HEK293 (cell line): ENCODE results near the gene POLE3.

Source experiments
- CTCF ChIA-PET: fragments of 350-600 bp; formaldehyde crosslinking; extraction: SDS; loops from one replicate; lab custom pipeline; 2021; ENCODE audit warnings: antibody characterized with exemption; lab: Yijun Ruan, JAX
- POLR2A ChIA-PET: fragments of 300-600 bp; formaldehyde crosslinking; extraction: SDS; loops from one replicate; lab custom pipeline; 2020; ENCODE audit warnings: antibody characterized with exemption, inconsistent platforms; lab: Yijun Ruan, JAX
- H3K27ac ChIP-seq: fragments of 200-500 bp; sonication (Bioruptor generic); 2 replicates; pipeline ENCODE4 v1.5.1; 2014; ENCODE audit warnings: low read depth, low read length, control low read depth, inconsistent platforms; ENCODE audit errors: extremely low read depth
- H3K36me3 ChIP-seq, 2 experiments: fragments of 200-500 bp in 1 of 2; sonication (Bioruptor generic) in 1 of 2; 1 replicate in 1 of 2; 2 replicates in 1 of 2; pipeline ENCODE4 v1.5.1; 2014 to 2017; ENCODE audit warnings: inconsistent platforms in 2 of 2, low read length in 2 of 2; ENCODE audit not compliant: control insufficient read depth in 2 of 2, insufficient read depth in 1 of 2
- H3K4me1 ChIP-seq: fragments of 200-500 bp; sonication (Bioruptor generic); 2 replicates; pipeline ENCODE4 v1.5.1; 2014; ENCODE audit warnings: mild to moderate bottlenecking, low read length, inconsistent platforms; ENCODE audit not compliant: control insufficient read depth, insufficient read depth
- H3K4me3 ChIP-seq: 2 replicates; pipeline ENCODE4 v1.5.1; 2011; ENCODE audit warnings: low read depth, mild to moderate bottlenecking, control low read depth, low read length, moderate library complexity
- H3K9me3 ChIP-seq: fragments of 200-500 bp; sonication (Bioruptor generic); 2 replicates; pipeline ENCODE4 v1.5.1; 2014; ENCODE audit warnings: low read depth, low read length, inconsistent platforms; ENCODE audit not compliant: control insufficient read depth, insufficient read depth
- KLF16 ChIP-seq: fragments of 450-650 bp; formaldehyde crosslinking; IDR thresholded peaks from 2 replicates; pipeline ENCODE4 v1.5.1; 2017; ENCODE audit warnings: missing biosample characterization, missing genetic modification characterization
- KLF17 ChIP-seq: fragments of 450-650 bp; formaldehyde crosslinking; IDR thresholded peaks from 2 replicates; pipeline ENCODE4 v1.5.1; 2016; ENCODE audit warnings: missing biosample characterization, missing genetic modification characterization
- OVOL3 ChIP-seq: fragments of 450-650 bp; formaldehyde crosslinking; IDR thresholded peaks from 2 replicates; pipeline ENCODE4 v1.5.1; 2016; ENCODE audit warnings: missing biosample characterization, missing genetic modification characterization
- PRDM4 ChIP-seq: fragments of 450-650 bp; formaldehyde crosslinking; IDR thresholded peaks from 2 replicates; pipeline ENCODE4 v1.5.1; 2017; ENCODE audit warnings: missing biosample characterization, missing genetic modification characterization
- RBAK ChIP-seq: fragments of 450-650 bp; formaldehyde crosslinking; IDR thresholded peaks from 2 replicates; pipeline ENCODE4 v1.5.1; 2016; ENCODE audit warnings: missing biosample characterization, missing genetic modification characterization
- SP2 ChIP-seq: fragments of 450-650 bp; formaldehyde crosslinking; IDR thresholded peaks from 2 replicates; pipeline ENCODE4 v1.5.1; 2016; ENCODE audit warnings: missing biosample characterization, missing genetic modification characterization
- YY1 ChIP-seq: fragments of 450-650 bp; formaldehyde crosslinking; IDR thresholded peaks from 2 replicates; pipeline ENCODE4 v1.5.1; 2018; ENCODE audit warnings: missing biosample characterization, missing genetic modification characterization
- ZNF10 ChIP-seq: fragments of 450-650 bp; formaldehyde crosslinking; IDR thresholded peaks from 2 replicates; pipeline ENCODE4 v1.5.1; 2017; ENCODE audit warnings: missing biosample characterization, missing genetic modification characterization
- ZNF114 ChIP-seq: fragments of 450-650 bp; formaldehyde crosslinking; IDR thresholded peaks from 2 replicates; pipeline ENCODE4 v1.5.0; 2017; ENCODE audit warnings: missing biosample characterization, missing genetic modification characterization
- ZNF157 ChIP-seq: fragments of 450-650 bp; formaldehyde crosslinking; IDR thresholded peaks from 2 replicates; pipeline ENCODE4 v1.5.1; 2016; ENCODE audit warnings: missing biosample characterization, missing genetic modification characterization
- ZNF169 ChIP-seq: fragments of 450-650 bp; formaldehyde crosslinking; IDR thresholded peaks from 2 replicates; pipeline ENCODE4 v1.5.1; 2016; ENCODE audit warnings: missing biosample characterization, missing genetic modification characterization
- ZNF174 ChIP-seq: fragments of 450-650 bp; formaldehyde crosslinking; IDR thresholded peaks from 2 replicates; pipeline ENCODE4 v1.5.0; 2017; ENCODE audit warnings: missing biosample characterization, mild to moderate bottlenecking, missing genetic modification characterization
- ZNF221 ChIP-seq: fragments of 450-650 bp; formaldehyde crosslinking; IDR thresholded peaks from 2 replicates; pipeline ENCODE4 v1.5.1; 2017; ENCODE audit warnings: missing biosample characterization, missing genetic modification characterization, borderline replicate concordance
- ZNF24 ChIP-seq: fragments of 450-650 bp; formaldehyde crosslinking; IDR thresholded peaks from 2 replicates; pipeline ENCODE4 v1.5.1; 2016; ENCODE audit warnings: missing biosample characterization, missing genetic modification characterization
- ZNF280C ChIP-seq: fragments of 450-650 bp; formaldehyde crosslinking; IDR thresholded peaks from 2 replicates; pipeline ENCODE4 v1.5.1; 2016; ENCODE audit warnings: missing biosample characterization, missing genetic modification characterization
- ZNF302 ChIP-seq: fragments of 450-650 bp; formaldehyde crosslinking; IDR thresholded peaks from 2 replicates; pipeline ENCODE4 v1.5.1; 2016; ENCODE audit warnings: missing biosample characterization, missing genetic modification characterization, low read depth
- ZNF341 ChIP-seq: fragments of 450-650 bp; formaldehyde crosslinking; IDR thresholded peaks from 2 replicates; pipeline ENCODE4; 2016; ENCODE audit warnings: low read depth, missing biosample characterization, missing genetic modification characterization
- ZNF394 ChIP-seq: fragments of 450-650 bp; formaldehyde crosslinking; IDR thresholded peaks from 2 replicates; pipeline ENCODE4 v1.5.1; 2016; ENCODE audit warnings: missing biosample characterization, missing genetic modification characterization, mild to moderate bottlenecking, moderate library complexity, borderline replicate concordance
- ZNF433 ChIP-seq: fragments of 450-650 bp; formaldehyde crosslinking; IDR thresholded peaks from 2 replicates; pipeline ENCODE4 v1.5.1; 2016; ENCODE audit warnings: missing biosample characterization, missing genetic modification characterization, low read depth
- ZNF473 ChIP-seq: fragments of 450-650 bp; formaldehyde crosslinking; IDR thresholded peaks from 2 replicates; pipeline ENCODE4 v1.5.1; 2017; ENCODE audit warnings: missing biosample characterization, missing genetic modification characterization
- ZNF514 ChIP-seq: fragments of 450-650 bp; formaldehyde crosslinking; IDR thresholded peaks from 2 replicates; pipeline ENCODE4 v1.5.1; 2016; ENCODE audit warnings: missing biosample characterization, missing genetic modification characterization
- ZNF571 ChIP-seq: fragments of 450-650 bp; formaldehyde crosslinking; IDR thresholded peaks from 2 replicates; pipeline ENCODE4 v1.5.0; 2017; ENCODE audit warnings: missing biosample characterization, missing genetic modification characterization
- ZNF677 ChIP-seq: fragments of 450-650 bp; IDR thresholded peaks from 2 replicates; pipeline ENCODE4 v1.5.0; 2018; ENCODE audit warnings: missing biosample characterization, mild to moderate bottlenecking, missing genetic modification characterization, moderate library complexity
- ZNF777 ChIP-seq: fragments of 450-650 bp; formaldehyde crosslinking; IDR thresholded peaks from 2 replicates; pipeline ENCODE4 v1.5.1; 2017; ENCODE audit warnings: missing biosample characterization, missing genetic modification characterization, borderline replicate concordance
- ZNF792 ChIP-seq: fragments of 450-650 bp; formaldehyde crosslinking; IDR thresholded peaks from 2 replicates; pipeline ENCODE4 v1.5.1; 2016; ENCODE audit warnings: missing biosample characterization, missing genetic modification characterization
- ZSCAN18 ChIP-seq: fragments of 450-650 bp; formaldehyde crosslinking; IDR thresholded peaks from 2 replicates; pipeline ENCODE4 v1.5.1; 2016; ENCODE audit warnings: missing biosample characterization, missing genetic modification characterization

POLE3 gene

GRCh38 chr9:113426701-113427100, 16.2 kb upstream of the POLE3 start:
- H3K36me3 ChIP-seq = no peaks in the 10 kb centered on the region
- ChIA-PET CTCF (interaction anchor here (0.6 to 2.0 kb wide), 3 partner anchors 152 to 231 kb away, joined by 3 to 7 read pairs (median 3); no protein-coding TSS in a partner anchor), POLR2A (interaction anchor here (0.6 to 1.3 kb wide), 2 partner anchors 15 to 17 kb away, joined by 4 read pairs; partner anchors contain the start of genes C9orf43 and POLE3)
- H3K4me1 ChIP-seq = no peaks in the 10 kb centered on the region
- H3K27ac ChIP-seq = no peak overlapping the region
- no peak overlapping the region for H3K4me3 ChIP-seq
- TF ChIP-seq RBAK (tag by site-specific recombination) (no peak), OVOL3 (no peak), ZNF280C (no peak), ZNF677 (tag by site-specific recombination) (no peak), SP2 (tag by site-specific recombination) (no peak), ZNF777 (tag by site-specific recombination) (no peak), ZNF302 (no peak), ZNF114 (tag by site-specific recombination) (no peak), ZNF174 (tag by site-specific recombination) (no peak), ZNF394 (no peak)
- no peaks in the 10 kb centered on the region for H3K9me3 ChIP-seq

- ChIA-PET CTCF (interaction anchor here (0.6 to 1.1 kb wide), 2 partner anchors 135 to 164 kb away, joined by 3 read pairs; no protein-coding TSS in a partner anchor), POLR2A (no interaction called here)
- H3K4me1 ChIP-seq = no peaks in the 10 kb centered on the region
These were observed 14.6 kb upstream of the POLE3 start for GRCh38 chr9:113425072-113425471.

GRCh38 chr9:113421726-113422125, 11.3 kb upstream of the POLE3 start:
- H3K4me1 ChIP-seq = no peaks in the 10 kb centered on the region
- no peak for TF ChIP-seq PRDM4 (tag by site-specific recombination)
- TF ChIP-seq ZNF157 = no peak
- TF ChIP-seq ZNF341 (tag by site-specific recombination) = no peak
- no peak for TF ChIP-seq ZNF24 (tag by site-specific recombination)
- no peak for TF ChIP-seq ZNF221 (tag by site-specific recombination)
- TF ChIP-seq KLF16 (tag by site-specific recombination) = no peak
- no peak for TF ChIP-seq ZNF514 (tag by site-specific recombination)
- TF ChIP-seq ZNF169 (tag by site-specific recombination) = no peak
- TF ChIP-seq YY1 (tag by site-specific recombination) = no peak
- CTCF ChIA-PET = interaction anchor here (1.0 kb wide), 1 partner anchor 17 kb away, joined by 3 read pairs; no protein-coding TSS in a partner anchor
- POLR2A ChIA-PET = interaction anchor here (2.4 kb wide), 1 partner anchor 11 kb away, joined by 8 read pairs; the partner anchor contains the start of genes C9orf43 and POLE3
- no peak overlapping the region for H3K27ac ChIP-seq
- no peak overlapping the region for H3K4me3 ChIP-seq
- no peaks in the 10 kb centered on the region for H3K9me3 ChIP-seq
- H3K36me3 ChIP-seq = no peaks in the 10 kb centered on the region

More at GRCh38 chr9:113425072-113425471, 14.6 kb upstream of the POLE3 start:
- Histone ChIP-seq H3K36me3 (no peaks in the 10 kb centered on the region), H3K9me3 (no peaks in the 10 kb centered on the region), H3K27ac (no peak overlapping the region), H3K4me3 (no peak overlapping the region)
- no peak for TF ChIP-seq KLF17 (tag by site-specific recombination)
- no peak for TF ChIP-seq ZNF792 (tag by site-specific recombination)
- no peak for TF ChIP-seq ZSCAN18 (tag by site-specific recombination)
- no peak for TF ChIP-seq ZNF10
- no peak for TF ChIP-seq ZNF571 (tag by site-specific recombination)
- TF ChIP-seq ZNF433 = no peak
- no peak for TF ChIP-seq ZNF473 (tag by site-specific recombination)
